NOMO-1 treated with dmso at 0.1 percent for 144 hours (cell line): ENCODE data around the gene BEST3.

Source experiments
- DNase-seq: peaks from one replicate; lab custom pipeline; 2025; ENCODE audit not compliant: unreplicated experiment; lab: John Stamatoyannopoulos, UW

Gene BEST3

GRCh38 chr12:69698769-69699540, at the start of gene BEST3:
Gene BEST3, minus strand, starts transcription at chr12:69699303. Its CDS starts 1,505 bp downstream, at chr12:69697798.
- DNase-seq = no peak

- no peak for DNase-seq
Observed at GRCh38 chr12:69744109-69744508, 45.0 kb upstream of the BEST3 start.

- DNase-seq = peak; percentile 52
Observed at GRCh38 chr12:69739287-69740191, 40.4 kb upstream of the BEST3 start.

DNA sequence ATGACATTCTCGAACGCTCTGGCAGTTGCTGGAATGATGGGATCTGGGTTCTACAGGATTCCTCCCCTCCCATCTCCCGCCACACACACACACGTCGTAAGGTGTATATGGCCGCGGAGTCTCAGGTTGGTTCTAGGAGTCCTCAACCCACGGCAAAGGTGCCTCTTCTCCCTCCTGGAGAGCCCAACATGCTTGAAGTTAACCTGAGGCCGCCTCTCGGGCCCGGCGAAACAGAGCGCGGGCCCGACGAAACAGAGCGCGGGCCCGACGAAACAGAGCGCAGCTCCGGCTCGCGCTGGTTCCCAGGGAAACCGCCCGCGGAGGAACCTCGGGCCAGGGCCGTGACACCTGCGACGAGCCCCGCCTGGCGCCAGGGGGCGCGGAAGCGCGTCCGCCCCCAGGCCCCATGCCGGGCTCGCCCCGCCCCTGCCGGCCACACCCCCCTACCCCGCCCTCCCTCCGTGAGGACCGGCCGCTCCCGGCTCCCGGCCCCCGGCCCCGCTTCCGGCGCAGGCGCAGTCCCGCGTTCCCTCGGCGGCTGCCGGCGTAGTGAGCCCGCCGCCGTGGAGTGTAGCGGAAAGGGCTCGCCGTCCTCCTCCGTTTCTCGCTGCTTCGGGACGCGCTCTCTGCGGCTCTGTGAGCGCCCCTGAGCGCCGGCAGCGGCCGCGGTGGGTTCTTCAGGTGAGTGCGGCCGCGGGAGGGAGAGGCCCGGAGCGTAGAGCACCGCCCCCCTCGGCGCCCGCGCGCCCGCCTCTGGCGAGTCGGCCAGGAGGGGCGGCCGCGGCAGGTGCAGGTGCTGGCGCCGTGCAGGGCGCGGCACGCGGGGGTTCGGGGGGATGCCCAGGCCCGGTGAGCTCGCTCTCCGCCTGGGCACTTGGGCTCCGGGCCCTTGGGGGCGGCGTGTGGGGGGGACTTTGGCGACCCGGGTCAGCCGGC, 39.5 kb upstream of the BEST3 start, which contains the start of gene RAB3IP:
Gene RAB3IP, plus strand, starts transcription at position 510 of the 936 bp plus-strand sequence. CDS start 16,549 bp downstream, outside the sequence.
- DNase-seq = peak; percentile 69

DNA sequence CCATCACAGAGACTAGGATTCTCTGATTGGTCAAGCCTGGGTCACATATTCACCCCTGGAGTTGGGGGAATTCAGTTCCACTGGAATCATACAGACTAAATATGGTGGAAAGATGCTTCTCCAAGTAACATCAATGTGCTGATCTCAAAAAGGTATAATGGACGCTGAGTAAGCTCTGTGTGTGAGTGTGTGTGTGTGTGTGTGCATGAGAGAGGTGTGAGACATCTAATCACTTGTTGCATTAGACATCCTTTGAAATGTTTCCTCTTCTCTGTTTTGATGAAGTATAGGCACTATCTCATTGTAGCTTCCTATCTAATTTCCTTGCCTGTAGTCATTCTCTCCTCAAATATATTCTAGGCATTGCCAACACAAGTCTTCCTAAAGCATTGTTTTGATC, 34.5 kb upstream of the BEST3 start:
- no peak for DNase-seq

GRCh38 chr12:69732088-69732487, 33.0 kb upstream of the BEST3 start:
- DNase-seq = no peak

GRCh38 chr12:69726922-69727321, 27.8 kb upstream of the BEST3 start:
- no peak for DNase-seq

GRCh38 chr12:69720750-69721149, 21.6 kb upstream of the BEST3 start:
- no peak for DNase-seq

DNA sequence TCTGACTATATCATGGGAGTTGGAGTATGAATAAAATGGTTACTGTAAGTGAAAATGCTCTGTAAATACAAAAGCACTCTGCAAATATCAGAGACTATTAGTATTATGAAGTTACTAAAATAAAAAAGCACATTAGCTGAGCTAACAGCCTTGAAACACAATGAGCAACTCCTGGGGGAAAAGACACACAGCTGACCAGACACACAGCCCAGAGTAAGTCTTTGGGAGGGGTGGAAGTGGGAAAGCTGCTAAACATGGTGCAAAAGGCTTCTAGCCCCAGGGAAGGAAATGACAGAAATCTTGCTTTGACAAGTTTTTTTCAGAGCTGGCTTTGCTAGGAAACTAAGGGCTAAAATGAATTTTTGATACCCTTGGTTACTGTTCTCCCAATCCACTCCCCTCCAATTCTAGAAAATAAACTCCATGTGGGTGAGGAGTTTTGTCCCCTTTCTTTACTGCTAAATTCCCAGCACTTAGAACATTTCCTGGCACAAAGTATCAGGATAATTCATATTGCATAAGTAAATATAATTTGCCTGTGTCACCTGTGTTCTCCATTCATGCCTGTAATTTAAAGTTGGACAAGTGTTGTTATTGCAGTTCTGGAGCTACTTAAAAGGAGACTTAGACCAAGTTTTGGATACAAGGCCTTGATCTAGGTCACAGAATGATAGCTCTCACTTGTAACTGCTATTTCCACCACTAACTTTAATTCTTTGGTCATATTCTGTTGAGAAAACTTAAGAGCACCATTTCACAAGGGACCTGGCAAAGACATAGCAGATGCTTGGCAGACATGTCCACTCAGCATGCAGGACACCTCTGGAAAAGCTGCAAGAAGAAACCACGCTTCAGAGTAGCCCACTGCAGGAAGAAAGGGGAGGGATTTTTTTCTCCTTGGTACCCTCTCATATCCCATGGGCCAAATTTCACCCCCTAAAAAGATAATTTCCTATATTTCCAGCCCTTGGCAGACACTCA, 20.5 kb upstream of the BEST3 start:
- DNase-seq = no peak

- no peak for DNase-seq
Observed at GRCh38 chr12:69714542-69714941, 15.4 kb upstream of the BEST3 start.

- no peak for DNase-seq
Observed at GRCh38 chr12:69712826-69713225, 13.7 kb upstream of the BEST3 start.

DNA sequence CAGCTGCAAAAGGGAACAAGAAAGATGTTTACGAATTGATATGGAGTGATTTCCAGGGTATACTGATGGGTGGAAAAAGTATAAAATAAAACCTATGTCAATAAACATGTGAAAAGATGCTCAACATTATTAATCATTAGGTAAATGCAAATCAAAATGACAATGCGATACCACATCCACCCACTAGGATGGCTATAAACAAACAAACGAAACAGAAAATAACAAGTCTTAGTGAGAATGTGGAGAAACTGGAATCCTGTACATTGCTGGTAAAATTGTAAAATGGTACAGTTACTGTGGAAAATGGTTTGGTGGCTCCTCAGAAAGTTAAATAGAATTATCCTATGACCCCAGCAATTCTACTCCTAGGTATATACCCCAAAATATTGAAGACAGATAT, 9.5 kb upstream of the BEST3 start:
- DNase-seq = no peak

GRCh38 chr12:69704357-69704756, 5.3 kb upstream of the BEST3 start:
- no peak for DNase-seq

GRCh38 chr12:69703146-69703642, 4.1 kb upstream of the BEST3 start:
- no peak for DNase-seq

GRCh38 chr12:69701826-69702225, 2.7 kb upstream of the BEST3 start:
- no peak for DNase-seq

- no peak for DNase-seq
Observed at GRCh38 chr12:69698054-69698453, 1.0 kb downstream of the BEST3 start.

GRCh38 chr12:69694123-69694522, 5.0 kb downstream of the BEST3 start:
- DNase-seq = no peak

DNA sequence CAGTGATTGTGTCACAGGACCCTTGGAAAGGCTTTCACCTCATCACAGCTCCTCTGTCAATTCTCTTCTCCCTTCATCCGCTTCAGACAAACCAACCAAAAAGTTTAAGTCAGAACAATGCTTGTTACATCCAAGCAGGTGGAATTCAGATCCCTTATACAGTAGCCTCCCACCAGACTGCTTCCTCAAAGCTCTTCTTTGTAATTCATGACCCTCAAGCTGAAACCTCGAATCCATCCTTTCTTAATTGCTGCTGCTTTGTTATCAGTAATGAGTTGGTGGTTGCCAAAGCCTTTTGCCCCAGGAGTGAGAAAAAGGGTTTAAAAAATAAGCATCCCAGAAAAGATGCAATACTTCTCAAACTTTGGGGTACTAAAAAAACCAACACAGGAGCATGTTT, 9.5 kb downstream of the BEST3 start:
- no peak for DNase-seq
